ENCODE data around the gene TECTB.
"Not testable (repeated sequence)": the region's sequence is repeated elsewhere in the genome, so short reads cannot be mapped to it uniquely, and the experiment has no call there.

The TECTB gene

GRCh38 chr10:112250555-112250954 is 32.6 kb upstream of the TECTB start:
- no peak for TF ChIP-seq JUND (IDR thresholded peaks at IDR 0.05; ENCODE audit: low read depth)
- in situ Hi-C loops (cut with HindIII; ENCODE audit: low pct_unique_long_range_greater_than_20kb, low sequenced_read_pairs): no loop called here
- no peak for DNase-seq (ENCODE audit: low read depth in 1 of 2, low spot score in 1 of 2)

GRCh38 chr10:112251238-112251637 is 32.0 kb upstream of the TECTB start:
- DNase-seq (ENCODE audit: low read depth in 1 of 2, low spot score in 1 of 2): peak in 1 of 2 experiments; percentile 55
- in situ Hi-C loops (cut with HindIII; ENCODE audit: low pct_unique_long_range_greater_than_20kb, low sequenced_read_pairs): not testable (repeated sequence)

GRCh38 chr10:112258407-112258806 is 24.8 kb upstream of the TECTB start:
- peak in 1 of 2 experiments; percentile 16 for DNase-seq (ENCODE audit: low read depth in 1 of 2, low spot score in 1 of 2)
- in situ Hi-C loops (cut with HindIII; ENCODE audit: low pct_unique_long_range_greater_than_20kb, low sequenced_read_pairs): no loop called here
- TF ChIP-seq JUND (IDR thresholded peaks at IDR 0.05; ENCODE audit: low read depth): no peak

- DNase-seq (ENCODE audit: low read depth in 1 of 2, low spot score in 1 of 2): no peak
- TF ChIP-seq JUND (IDR thresholded peaks at IDR 0.05; ENCODE audit: low read depth): no peak
- in situ Hi-C loops (cut with HindIII; ENCODE audit: low pct_unique_long_range_greater_than_20kb, low sequenced_read_pairs): no loop called here
Measured at GRCh38 chr10:112259688-112260087, 23.5 kb upstream of the TECTB start.

- in situ Hi-C loops (cut with HindIII; ENCODE audit: low pct_unique_long_range_greater_than_20kb, low sequenced_read_pairs): no loop called here
- no peak for DNase-seq (ENCODE audit: low read depth in 1 of 2, low spot score in 1 of 2)
- no peak for TF ChIP-seq JUND (IDR thresholded peaks at IDR 0.05; ENCODE audit: low read depth)
Measured at GRCh38 chr10:112260831-112261230, 22.4 kb upstream of the TECTB start.

GRCh38 chr10:112261281-112261822 is 21.8 kb upstream of the TECTB start:
- in situ Hi-C loops (cut with HindIII; ENCODE audit: low pct_unique_long_range_greater_than_20kb, low sequenced_read_pairs): no loop called here
- DNase-seq (ENCODE audit: low read depth in 1 of 2, low spot score in 1 of 2): no peak
- TF ChIP-seq JUND (IDR thresholded peaks at IDR 0.05; ENCODE audit: low read depth): no peak

- TF ChIP-seq JUND (IDR thresholded peaks at IDR 0.05; ENCODE audit: low read depth): no peak
- in situ Hi-C loops (cut with HindIII; ENCODE audit: low pct_unique_long_range_greater_than_20kb, low sequenced_read_pairs): no loop called here
- no peak for DNase-seq (ENCODE audit: low read depth in 1 of 2, low spot score in 1 of 2)
Measured at GRCh38 chr10:112262546-112262945, 20.7 kb upstream of the TECTB start.

GRCh38 chr10:112265745-112266144 is 17.5 kb upstream of the TECTB start:
- no peak for DNase-seq (ENCODE audit: low read depth in 1 of 2, low spot score in 1 of 2)
- no peak for TF ChIP-seq JUND (IDR thresholded peaks at IDR 0.05; ENCODE audit: low read depth)
- in situ Hi-C loops (cut with HindIII; ENCODE audit: low pct_unique_long_range_greater_than_20kb, low sequenced_read_pairs): no loop called here

GRCh38 chr10:112269266-112269665 is 13.9 kb upstream of the TECTB start:
- DNase-seq (ENCODE audit: low read depth in 1 of 2, low spot score in 1 of 2): no peak
- TF ChIP-seq JUND (IDR thresholded peaks at IDR 0.05; ENCODE audit: low read depth): no peak
- in situ Hi-C loops (cut with HindIII; ENCODE audit: low pct_unique_long_range_greater_than_20kb, low sequenced_read_pairs): no loop called here

- DNase-seq (ENCODE audit: low read depth in 1 of 2, low spot score in 1 of 2): no peak
- no peak for TF ChIP-seq JUND (IDR thresholded peaks at IDR 0.05; ENCODE audit: low read depth)
- in situ Hi-C loops (cut with HindIII; ENCODE audit: low pct_unique_long_range_greater_than_20kb, low sequenced_read_pairs): no loop called here
Measured at GRCh38 chr10:112271982-112272381, 11.2 kb upstream of the TECTB start.

GRCh38 chr10:112274831-112275230 is 8.4 kb upstream of the TECTB start:
- in situ Hi-C loops (cut with HindIII; ENCODE audit: low pct_unique_long_range_greater_than_20kb, low sequenced_read_pairs): no loop called here
- no peak for DNase-seq (ENCODE audit: low read depth in 1 of 2, low spot score in 1 of 2)
- TF ChIP-seq JUND (IDR thresholded peaks at IDR 0.05; ENCODE audit: low read depth): no peak

- TF ChIP-seq JUND (IDR thresholded peaks at IDR 0.05; ENCODE audit: low read depth): no peak
- in situ Hi-C loops (cut with HindIII; ENCODE audit: low pct_unique_long_range_greater_than_20kb, low sequenced_read_pairs): no loop called here
- DNase-seq (ENCODE audit: low read depth in 1 of 2, low spot score in 1 of 2): no peak
Measured at GRCh38 chr10:112275512-112276245, 7.5 kb upstream of the TECTB start.

- in situ Hi-C loops (cut with HindIII; ENCODE audit: low pct_unique_long_range_greater_than_20kb, low sequenced_read_pairs): no loop called here
- TF ChIP-seq JUND (IDR thresholded peaks at IDR 0.05; ENCODE audit: low read depth): no peak
- DNase-seq (ENCODE audit: low read depth in 1 of 2, low spot score in 1 of 2): no peak
Measured at GRCh38 chr10:112278871-112279270, 4.3 kb upstream of the TECTB start.

GRCh38 chr10:112279433-112279832 is 3.8 kb upstream of the TECTB start:
- no peak for TF ChIP-seq JUND (IDR thresholded peaks at IDR 0.05; ENCODE audit: low read depth)
- in situ Hi-C loops (cut with HindIII; ENCODE audit: low pct_unique_long_range_greater_than_20kb, low sequenced_read_pairs): no loop called here

More at GRCh38 chr10:112279433-112279832, 3.8 kb upstream of the TECTB start:
- no peak for DNase-seq (ENCODE audit: low read depth in 1 of 2, low spot score in 1 of 2)
